DOHH2 (cell line): ENCODE measurements around the gene IFT20.

Experiments used
- H3F3A ChIP-seq: fragments of 200-600 bp; sonication (generic), shearing (Covaris generic); 2 replicates; pipeline ENCODE4 v1.6.0; 2016; ENCODE audit warnings: antibody characterized with exemption, mild to moderate bottlenecking; ENCODE audit not compliant: control insufficient read depth, insufficient read depth
- H3K27ac ChIP-seq: fragments of 200-600 bp; sonication (generic); 2 replicates; pipeline ENCODE4 v1.5.1; 2014; ENCODE audit warnings: low read depth, mild to moderate bottlenecking, low read length, moderate library complexity
- H3K27me3 ChIP-seq: fragments of 200-600 bp; sonication (generic); 2 replicates; pipeline ENCODE4 v1.6.1; 2014; ENCODE audit warnings: mild to moderate bottlenecking, low read length, mixed read lengths; ENCODE audit not compliant: control insufficient read depth
- H3K36me3 ChIP-seq: fragments of 200-600 bp; sonication (generic); 2 replicates; pipeline ENCODE4 v1.6.1; 2014; ENCODE audit warnings: mild to moderate bottlenecking, low read length, moderate library complexity, mixed read lengths; ENCODE audit not compliant: control insufficient read depth
- H3K4me1 ChIP-seq: fragments of 200-600 bp; sonication (generic); 2 replicates; pipeline ENCODE4 v1.6.1; 2014; ENCODE audit warnings: mild to moderate bottlenecking, low read length, mixed read lengths; ENCODE audit not compliant: control insufficient read depth
- H3K4me2 ChIP-seq: fragments of 200-600 bp; sonication (generic); 2 replicates; pipeline ENCODE4 v1.6.0; 2014; ENCODE audit warnings: mild to moderate bottlenecking, low read length, moderate library complexity
- H3K4me3 ChIP-seq: fragments of 200-600 bp; sonication (generic); 2 replicates; pipeline ENCODE4 v1.5.1; 2014; ENCODE audit warnings: mild to moderate bottlenecking, low read length, mixed read lengths
- H3K79me2 ChIP-seq: fragments of 200-600 bp; sonication (generic); 2 replicates; pipeline ENCODE4 v1.6.1; 2014; ENCODE audit warnings: mild to moderate bottlenecking, low read length, mixed read lengths; ENCODE audit not compliant: control insufficient read depth
- H3K9me2 ChIP-seq: fragments of 200-600 bp; sonication (generic); replicated peaks from 2 replicates; pipeline ENCODE4 v1.6.1; 2014; ENCODE audit warnings: mild to moderate bottlenecking, low read length, mixed read lengths; ENCODE audit not compliant: control insufficient read depth
- H3K9me3 ChIP-seq: fragments of 200-600 bp; sonication (generic); 2 replicates; pipeline ENCODE4 v1.6.1; 2014; ENCODE audit warnings: antibody characterized with exemption, low read length, mixed read lengths; ENCODE audit not compliant: control insufficient read depth, insufficient read depth
- H4K20me1 ChIP-seq: fragments of 200-600 bp; sonication (generic); 2 replicates; pipeline ENCODE4 v1.6.0; 2014; ENCODE audit warnings: low read depth, mild to moderate bottlenecking, antibody characterized with exemption, low read length, moderate library complexity; ENCODE audit not compliant: control insufficient read depth, insufficient read depth
- EZH2phosphoT487 ChIP-seq: fragments of 200-600 bp; sonication (generic); IDR thresholded peaks from 2 replicates; pipeline ENCODE4 v1.6.1; 2017; ENCODE audit warnings: borderline replicate concordance, mild to moderate bottlenecking, antibody characterized with exemption, low read length, moderate library complexity, mixed read lengths
- TF ChIP-seq, protein P1 (sequence below): fragments of 200-600 bp; sonication (generic); IDR thresholded peaks from one replicate; pipeline ENCODE4 v1.5.1; 2014; ENCODE audit warnings: antibody characterized with exemption, mild to moderate bottlenecking, low read depth, low read length; ENCODE audit not compliant: poor library complexity, severe bottlenecking

IFT20 gene

GRCh38 chr17:28346746-28347246, 11.5 kb upstream of the IFT20 start:
- no peaks in the 10 kb centered on the region for H3K9me3 ChIP-seq
- no peaks in the 10 kb centered on the region for H3K79me2 ChIP-seq
- no peak overlapping the region for H3K4me3 ChIP-seq
- H3K27me3 ChIP-seq = no peaks in the 10 kb centered on the region
- no peaks in the 10 kb centered on the region for H3K9me2 ChIP-seq
- peaks cover 3% of the 10 kb centered on the region; the same call in 1 of the 2 replicates for H3K4me1 ChIP-seq
- peaks cover 89% of the 10 kb centered on the region for H3K36me3 ChIP-seq
- H4K20me1 ChIP-seq = no peaks in the 10 kb centered on the region
- peaks cover 7% of the 10 kb centered on the region; the same call in 1 of the 2 replicates for H3F3A ChIP-seq
- H3K27ac ChIP-seq = no peak overlapping the region
- no peak overlapping the region for H3K4me2 ChIP-seq
- TF ChIP-seq, protein P1, sequence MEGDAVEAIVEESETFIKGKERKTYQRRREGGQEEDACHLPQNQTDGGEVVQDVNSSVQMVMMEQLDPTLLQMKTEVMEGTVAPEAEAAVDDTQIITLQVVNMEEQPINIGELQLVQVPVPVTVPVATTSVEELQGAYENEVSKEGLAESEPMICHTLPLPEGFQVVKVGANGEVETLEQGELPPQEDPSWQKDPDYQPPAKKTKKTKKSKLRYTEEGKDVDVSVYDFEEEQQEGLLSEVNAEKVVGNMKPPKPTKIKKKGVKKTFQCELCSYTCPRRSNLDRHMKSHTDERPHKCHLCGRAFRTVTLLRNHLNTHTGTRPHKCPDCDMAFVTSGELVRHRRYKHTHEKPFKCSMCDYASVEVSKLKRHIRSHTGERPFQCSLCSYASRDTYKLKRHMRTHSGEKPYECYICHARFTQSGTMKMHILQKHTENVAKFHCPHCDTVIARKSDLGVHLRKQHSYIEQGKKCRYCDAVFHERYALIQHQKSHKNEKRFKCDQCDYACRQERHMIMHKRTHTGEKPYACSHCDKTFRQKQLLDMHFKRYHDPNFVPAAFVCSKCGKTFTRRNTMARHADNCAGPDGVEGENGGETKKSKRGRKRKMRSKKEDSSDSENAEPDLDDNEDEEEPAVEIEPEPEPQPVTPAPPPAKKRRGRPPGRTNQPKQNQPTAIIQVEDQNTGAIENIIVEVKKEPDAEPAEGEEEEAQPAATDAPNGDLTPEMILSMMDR = no peak
- no peak for TF ChIP-seq EZH2phosphoT487

DNA sequence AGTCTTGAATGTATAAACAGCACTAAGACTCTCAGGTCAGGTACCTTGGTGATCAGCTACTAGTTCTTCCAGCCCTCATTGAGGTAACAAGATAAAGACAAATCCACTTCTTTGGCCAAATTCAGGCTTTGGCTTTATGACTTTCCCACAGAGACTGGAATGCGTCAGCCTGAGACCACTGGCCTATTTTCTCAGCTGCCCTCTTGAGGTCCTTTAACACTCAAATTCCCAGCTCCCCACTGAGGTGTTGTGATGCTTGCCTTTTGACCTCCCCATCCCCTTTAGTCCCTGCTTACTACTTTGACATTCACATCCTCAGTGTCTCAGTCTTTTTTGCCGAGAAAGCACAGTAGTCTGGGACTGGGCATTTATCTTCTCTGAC, 10.9 kb upstream of the IFT20 start:
- Histone ChIP-seq H3K27me3 (no peaks in the 10 kb centered on the region), H3F3A (peaks cover 7% of the 10 kb centered on the region; the same call in 1 of the 2 replicates), H4K20me1 (no peaks in the 10 kb centered on the region), H3K27ac (no peak overlapping the region), H3K36me3 (peaks cover 89% of the 10 kb centered on the region), H3K79me2 (no peaks in the 10 kb centered on the region), H3K4me1 (peaks cover 3% of the 10 kb centered on the region; the same call in 1 of the 2 replicates), H3K9me3 (no peaks in the 10 kb centered on the region), H3K4me3 (no peak overlapping the region), H3K4me2 (no peak overlapping the region), H3K9me2 (no peaks in the 10 kb centered on the region)
- TF ChIP-seq, protein P1 = no peak
- TF ChIP-seq EZH2phosphoT487 = no peak

DNA sequence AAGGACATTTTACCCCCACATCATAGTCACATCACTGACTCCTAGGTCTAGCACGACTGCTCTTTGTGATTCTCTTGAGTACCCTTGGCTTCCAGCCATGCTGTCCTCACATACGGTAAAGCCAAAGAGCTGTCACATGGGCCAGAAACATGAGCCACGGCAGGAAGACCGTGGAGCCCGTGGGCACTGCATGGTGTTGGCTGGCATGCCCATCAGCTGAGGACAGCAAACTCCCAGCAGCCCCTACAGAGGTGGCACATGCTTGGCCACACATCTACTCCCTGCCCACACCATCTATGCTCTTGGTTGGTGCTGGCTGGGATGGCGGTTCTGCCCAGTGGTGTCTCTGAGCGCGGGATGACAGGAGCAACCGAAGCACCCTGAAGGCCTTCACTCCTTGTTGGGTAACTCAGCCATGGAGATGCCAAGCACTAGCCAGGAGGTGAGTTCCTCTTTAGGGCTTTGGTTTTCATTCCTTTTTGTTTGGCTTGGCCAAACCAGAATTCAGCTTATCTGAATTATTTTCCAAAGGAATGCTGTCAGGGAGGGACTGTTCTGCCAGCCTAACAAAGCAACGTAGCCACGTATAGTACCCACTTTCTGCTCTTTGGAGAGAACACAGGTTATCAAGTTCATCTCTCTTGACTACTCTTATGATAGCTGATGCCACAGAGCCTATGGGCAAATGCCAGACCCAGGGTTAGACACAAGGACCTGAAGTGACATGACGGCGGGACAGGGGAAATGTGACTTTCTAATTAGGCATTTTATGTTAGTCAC, 10.3 kb upstream of the IFT20 start:
- no peak overlapping the region for H3K4me2 ChIP-seq
- H3K79me2 ChIP-seq = no peaks in the 10 kb centered on the region
- TF ChIP-seq, protein P1 = no peak
- TF ChIP-seq EZH2phosphoT487 = no peak
- peaks cover 84% of the 10 kb centered on the region for H3K36me3 ChIP-seq
- no peaks in the 10 kb centered on the region for H3K9me3 ChIP-seq
- H3K27me3 ChIP-seq = no peaks in the 10 kb centered on the region
- no peak overlapping the region for H3K27ac ChIP-seq
- no peaks in the 10 kb centered on the region for H4K20me1 ChIP-seq
- peaks cover 3% of the 10 kb centered on the region; the same call in 1 of the 2 replicates for H3K4me1 ChIP-seq
- H3K4me3 ChIP-seq = no peak overlapping the region
- peaks cover 7% of the 10 kb centered on the region; the same call in 1 of the 2 replicates for H3F3A ChIP-seq
- no peaks in the 10 kb centered on the region for H3K9me2 ChIP-seq
